HEK293 (cell line): Measurements from ENCODE around the gene SEMA7A.

Experiments used
- CTCF ChIA-PET: fragments of 350-600 bp; formaldehyde crosslinking; extraction: SDS; loops from one replicate; lab custom pipeline; 2021; ENCODE audit warnings: antibody characterized with exemption; lab: Yijun Ruan, JAX
- POLR2A ChIA-PET: fragments of 300-600 bp; formaldehyde crosslinking; extraction: SDS; loops from one replicate; lab custom pipeline; 2020; ENCODE audit warnings: antibody characterized with exemption, inconsistent platforms; lab: Yijun Ruan, JAX
- H3K27ac ChIP-seq: fragments of 200-500 bp; sonication (Bioruptor generic); 2 replicates; pipeline ENCODE4 v1.5.1; 2014; ENCODE audit warnings: low read depth, low read length, control low read depth, inconsistent platforms; ENCODE audit errors: extremely low read depth
- H3K36me3 ChIP-seq, 2 experiments: fragments of 200-500 bp in 1 of 2; sonication (Bioruptor generic) in 1 of 2; 1 replicate in 1 of 2; 2 replicates in 1 of 2; pipeline ENCODE4 v1.5.1; 2014 to 2017; ENCODE audit warnings: inconsistent platforms in 2 of 2, low read length in 2 of 2; ENCODE audit not compliant: control insufficient read depth in 2 of 2, insufficient read depth in 1 of 2
- H3K4me1 ChIP-seq: fragments of 200-500 bp; sonication (Bioruptor generic); 2 replicates; pipeline ENCODE4 v1.5.1; 2014; ENCODE audit warnings: mild to moderate bottlenecking, low read length, inconsistent platforms; ENCODE audit not compliant: control insufficient read depth, insufficient read depth
- H3K4me3 ChIP-seq: 2 replicates; pipeline ENCODE4 v1.5.1; 2011; ENCODE audit warnings: low read depth, mild to moderate bottlenecking, control low read depth, low read length, moderate library complexity
- H3K9me3 ChIP-seq: fragments of 200-500 bp; sonication (Bioruptor generic); 2 replicates; pipeline ENCODE4 v1.5.1; 2014; ENCODE audit warnings: low read depth, low read length, inconsistent platforms; ENCODE audit not compliant: control insufficient read depth, insufficient read depth
- EGR2 ChIP-seq: fragments of 450-650 bp; formaldehyde crosslinking; IDR thresholded peaks from 2 replicates; pipeline ENCODE4 v1.5.1; 2016; ENCODE audit warnings: low read depth, missing biosample characterization, missing genetic modification characterization
- GLIS1 ChIP-seq: fragments of 450-650 bp; formaldehyde crosslinking; IDR thresholded peaks from 2 replicates; pipeline ENCODE4 v1.5.1; 2016; ENCODE audit warnings: missing biosample characterization, missing genetic modification characterization
- OSR2 ChIP-seq: fragments of 450-650 bp; formaldehyde crosslinking; IDR thresholded peaks from 2 replicates; pipeline ENCODE4 v1.5.1; 2016; ENCODE audit warnings: missing biosample characterization, missing genetic modification characterization
- ZBTB17 ChIP-seq: fragments of 450-650 bp; formaldehyde crosslinking; IDR thresholded peaks from 2 replicates; pipeline ENCODE4 v1.5.1; 2016; ENCODE audit warnings: missing biosample characterization, missing genetic modification characterization
- ZFHX2 ChIP-seq: fragments of 450-650 bp; formaldehyde crosslinking; conservative IDR thresholded peaks from 2 replicates; pipeline ENCODE4 v1.5.1; 2016; ENCODE audit warnings: missing biosample characterization, missing genetic modification characterization
- ZIC2 ChIP-seq: fragments of 450-650 bp; formaldehyde crosslinking; IDR thresholded peaks from 2 replicates; pipeline ENCODE4 v1.5.1; 2016; ENCODE audit warnings: missing biosample characterization, missing genetic modification characterization
- ZNF16 ChIP-seq: fragments of 450-650 bp; formaldehyde crosslinking; IDR thresholded peaks from 2 replicates; pipeline ENCODE4 v1.5.1; 2016; ENCODE audit warnings: low read depth, missing biosample characterization, missing genetic modification characterization
- ZNF184 ChIP-seq: fragments of 450-650 bp; IDR thresholded peaks from 2 replicates; pipeline ENCODE4 v1.5.1; 2018; ENCODE audit warnings: missing biosample characterization, mild to moderate bottlenecking, missing genetic modification characterization
- ZNF239 ChIP-seq: fragments of 450-650 bp; formaldehyde crosslinking; IDR thresholded peaks from 2 replicates; pipeline ENCODE4 v1.5.1; 2016; ENCODE audit warnings: missing biosample characterization, missing genetic modification characterization
- ZNF266 ChIP-seq: fragments of 450-650 bp; formaldehyde crosslinking; IDR thresholded peaks from 2 replicates; pipeline ENCODE4 v1.5.1; 2016; ENCODE audit warnings: missing biosample characterization, missing genetic modification characterization, low read depth
- ZNF302 ChIP-seq: fragments of 450-650 bp; formaldehyde crosslinking; IDR thresholded peaks from 2 replicates; pipeline ENCODE4 v1.5.1; 2016; ENCODE audit warnings: missing biosample characterization, missing genetic modification characterization, low read depth
- ZNF514 ChIP-seq: fragments of 450-650 bp; formaldehyde crosslinking; IDR thresholded peaks from 2 replicates; pipeline ENCODE4 v1.5.1; 2016; ENCODE audit warnings: missing biosample characterization, missing genetic modification characterization
- TF ChIP-seq, protein P1 (sequence below): fragments of 450-650 bp; formaldehyde crosslinking; IDR thresholded peaks from 2 replicates; pipeline ENCODE4 v1.5.1; 2016; ENCODE audit warnings: missing biosample characterization, missing genetic modification characterization
- TF ChIP-seq, protein P2 (sequence below): fragments of 450-650 bp; formaldehyde crosslinking; IDR thresholded peaks from 2 replicates; pipeline ENCODE4 v1.5.1; 2016; ENCODE audit warnings: missing biosample characterization, missing genetic modification characterization

The SEMA7A gene

DNA sequence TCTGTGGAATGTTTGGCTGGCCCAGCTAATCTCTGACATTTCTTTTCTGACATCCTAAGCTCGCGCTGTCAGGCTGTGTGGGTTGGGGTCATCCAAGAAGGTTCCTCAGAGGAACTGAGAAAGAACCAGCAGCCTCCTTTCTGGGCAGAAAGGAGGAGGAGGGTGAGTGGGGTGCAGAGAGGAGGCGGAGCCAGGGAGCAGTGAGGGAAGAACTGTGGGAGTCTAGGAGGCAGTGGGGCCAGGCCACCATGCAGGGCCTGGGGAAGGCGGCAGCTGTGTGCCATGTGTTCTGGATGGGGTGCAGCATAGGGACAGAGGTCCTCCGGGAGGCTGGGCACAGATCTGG is 5.3 kb downstream of the SEMA7A start:
- Histone ChIP-seq H3K36me3 (no peaks in the 10 kb centered on the region), H3K4me3 (no peak overlapping the region), H3K9me3 (no peaks in the 10 kb centered on the region), H3K4me1 (no peaks in the 10 kb centered on the region), H3K27ac (no peak overlapping the region)
- CTCF ChIA-PET: interaction anchor here (0.7 to 26.4 kb wide), 3 partner anchors 10 to 50 kb away, joined by 3 to 768 read pairs (median 8); partner anchors contain the start of gene CYP11A1
- no peak for TF ChIP-seq ZNF302 (tag by site-specific recombination)
- TF ChIP-seq ZFHX2 (tag by site-specific recombination): peak; percentile 92
- peak; percentile 93 for TF ChIP-seq EGR2
- POLR2A ChIA-PET: interaction anchor here (0.6 kb wide), 1 partner anchor 50 kb away, joined by 5 read pairs; no protein-coding TSS in a partner anchor

DNA sequence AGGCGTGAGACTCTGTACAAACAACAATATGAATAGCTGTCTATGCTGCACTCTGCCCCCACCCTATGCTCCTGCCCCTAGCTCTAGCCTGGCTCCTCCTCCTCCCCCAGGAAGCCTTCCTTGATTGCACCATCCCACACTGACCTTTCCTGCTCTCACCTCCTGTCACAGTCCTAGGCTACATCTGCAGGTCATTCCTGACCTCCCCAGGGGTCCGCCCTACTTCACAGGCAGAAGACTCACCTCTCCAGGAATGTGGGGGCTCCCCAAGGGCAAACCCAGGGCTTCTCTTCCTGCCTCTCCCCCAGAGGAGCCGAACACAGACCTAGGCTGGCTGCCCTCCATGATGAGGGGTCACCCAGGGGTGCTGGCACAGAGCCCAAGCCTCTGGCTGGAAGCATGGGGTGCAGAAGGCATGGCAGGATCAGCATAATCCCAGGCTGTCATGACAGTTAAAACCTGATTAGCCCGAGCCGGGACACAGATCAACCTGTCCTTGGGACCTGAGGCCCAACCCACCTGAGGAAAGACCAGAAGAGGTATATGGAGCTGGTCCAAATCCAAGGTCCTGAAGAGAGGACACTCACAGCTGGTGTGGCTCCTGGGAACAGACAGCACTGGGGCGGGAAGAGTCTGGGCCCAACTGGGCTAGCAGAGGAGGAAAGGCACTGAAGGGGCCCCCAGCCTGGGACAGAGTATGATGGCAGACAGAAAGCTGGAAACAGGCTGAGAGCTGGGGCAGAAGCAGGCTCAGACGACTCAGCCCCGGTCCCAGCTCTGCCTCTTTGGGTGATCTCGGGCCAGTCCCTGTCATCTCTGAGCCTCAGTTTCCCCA is 5.9 kb downstream of the SEMA7A start:
- TF ChIP-seq ZIC2 (tag by site-specific recombination) (peak; percentile 77), ZNF184 (no peak), GLIS1 (tag by site-specific recombination) (peak; percentile 32)
- ChIA-PET POLR2A (interaction anchor here (1.2 kb wide), 1 partner anchor 33 kb away, joined by 6 read pairs; the partner anchor contains the start of gene UBL7), CTCF (interaction anchor here (0.7 to 26.4 kb wide), 8 partner anchors 9 to 341 kb away, joined by 3 to 768 read pairs (median 3); partner anchors contain the start of gene CYP11A1)
- no peaks in the 10 kb centered on the region for H3K36me3 ChIP-seq
- H3K9me3 ChIP-seq: no peaks in the 10 kb centered on the region
- H3K4me1 ChIP-seq: no peaks in the 10 kb centered on the region
- H3K27ac ChIP-seq: no peak overlapping the region
- H3K4me3 ChIP-seq: no peak overlapping the region

DNA sequence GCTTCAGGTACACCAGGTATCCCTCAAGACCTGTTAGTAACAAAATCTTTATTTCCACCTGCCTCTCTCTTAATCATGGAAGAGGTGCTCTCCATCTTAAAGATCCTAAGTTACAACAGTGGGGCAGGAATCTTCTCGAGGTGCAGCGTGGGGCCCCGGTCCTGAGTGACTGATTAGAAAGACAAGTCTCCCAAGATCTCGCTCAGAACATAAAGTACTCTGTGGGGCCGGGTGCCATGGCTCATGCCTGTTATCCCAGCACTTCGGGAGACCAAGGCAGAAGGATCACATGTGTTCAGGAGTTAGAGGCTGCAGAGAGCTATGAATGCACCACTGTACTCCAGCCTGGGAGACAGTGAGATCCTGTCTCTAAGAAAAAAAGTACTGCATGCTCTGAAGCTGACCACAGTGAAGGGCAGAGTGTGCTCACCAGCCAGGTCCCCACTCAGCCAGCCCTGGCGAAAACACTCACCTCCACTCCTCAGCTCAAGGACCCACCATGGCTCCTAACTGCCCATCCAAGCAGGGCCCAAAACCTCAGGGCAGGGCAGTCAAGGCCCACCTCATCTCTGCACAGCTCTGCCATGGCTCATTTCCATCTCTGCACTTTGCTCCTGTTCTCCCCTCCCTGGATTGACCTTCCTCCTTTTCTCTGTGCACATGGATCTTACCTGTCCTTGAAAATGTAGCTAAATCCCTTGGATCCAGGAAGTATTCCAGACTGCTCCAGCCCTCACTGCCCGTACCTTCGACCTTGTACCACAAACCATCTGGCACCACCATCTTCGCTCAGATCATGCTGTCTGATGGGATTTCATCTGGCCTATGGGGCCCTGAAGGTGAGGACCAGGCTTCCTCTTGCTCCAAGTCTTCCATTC is 7.1 kb downstream of the SEMA7A start:
- no peak for TF ChIP-seq OSR2 (tag by site-specific recombination)
- TF ChIP-seq ZNF239 (tag by site-specific recombination): no peak
- TF ChIP-seq ZBTB17 (tag by site-specific recombination): peak; percentile 38; the same call in 1 of the 2 replicates
- TF ChIP-seq, protein P1, sequence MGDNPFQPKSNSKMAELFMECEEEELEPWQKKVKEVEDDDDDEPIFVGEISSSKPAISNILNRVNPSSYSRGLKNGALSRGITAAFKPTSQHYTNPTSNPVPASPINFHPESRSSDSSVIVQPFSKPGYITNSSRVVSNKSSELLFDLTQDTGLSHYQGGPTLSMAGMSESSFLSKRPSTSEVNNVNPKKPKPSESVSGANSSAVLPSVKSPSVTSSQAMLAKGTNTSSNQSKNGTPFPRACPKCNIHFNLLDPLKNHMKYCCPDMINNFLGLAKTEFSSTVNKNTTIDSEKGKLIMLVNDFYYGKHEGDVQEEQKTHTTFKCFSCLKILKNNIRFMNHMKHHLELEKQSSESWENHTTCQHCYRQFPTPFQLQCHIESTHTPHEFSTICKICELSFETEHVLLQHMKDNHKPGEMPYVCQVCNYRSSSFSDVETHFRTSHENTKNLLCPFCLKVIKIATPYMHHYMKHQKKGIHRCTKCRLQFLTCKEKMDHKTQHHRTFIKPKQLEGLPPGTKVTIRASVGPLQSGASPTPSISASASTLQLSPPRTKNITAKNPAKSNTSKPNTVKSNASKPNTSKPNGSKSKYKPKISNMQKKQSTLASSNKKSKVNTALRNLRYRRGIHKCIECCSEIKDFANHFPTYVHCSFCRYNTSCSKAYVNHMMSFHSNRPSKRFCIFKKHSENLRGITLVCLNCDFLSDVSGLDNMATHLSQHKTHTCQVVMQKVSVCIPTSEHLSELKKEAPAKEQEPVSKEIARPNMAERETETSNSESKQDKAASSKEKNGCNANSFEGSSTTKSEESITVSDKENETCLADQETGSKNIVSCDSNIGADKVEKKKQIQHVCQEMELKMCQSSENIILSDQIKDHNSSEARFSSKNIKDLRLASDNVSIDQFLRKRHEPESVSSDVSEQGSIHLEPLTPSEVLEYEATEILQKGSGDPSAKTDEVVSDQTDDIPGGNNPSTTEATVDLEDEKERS: no peak
- TF ChIP-seq, protein P2, sequence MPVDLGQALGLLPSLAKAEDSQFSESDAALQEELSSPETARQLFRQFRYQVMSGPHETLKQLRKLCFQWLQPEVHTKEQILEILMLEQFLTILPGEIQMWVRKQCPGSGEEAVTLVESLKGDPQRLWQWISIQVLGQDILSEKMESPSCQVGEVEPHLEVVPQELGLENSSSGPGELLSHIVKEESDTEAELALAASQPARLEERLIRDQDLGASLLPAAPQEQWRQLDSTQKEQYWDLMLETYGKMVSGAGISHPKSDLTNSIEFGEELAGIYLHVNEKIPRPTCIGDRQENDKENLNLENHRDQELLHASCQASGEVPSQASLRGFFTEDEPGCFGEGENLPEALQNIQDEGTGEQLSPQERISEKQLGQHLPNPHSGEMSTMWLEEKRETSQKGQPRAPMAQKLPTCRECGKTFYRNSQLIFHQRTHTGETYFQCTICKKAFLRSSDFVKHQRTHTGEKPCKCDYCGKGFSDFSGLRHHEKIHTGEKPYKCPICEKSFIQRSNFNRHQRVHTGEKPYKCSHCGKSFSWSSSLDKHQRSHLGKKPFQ (tag by site-specific recombination): no peak
- TF ChIP-seq ZNF514 (tag by site-specific recombination): no peak
- peak; percentile 79 for TF ChIP-seq ZNF16
- peak; percentile 78; the same call in 1 of the 2 replicates for TF ChIP-seq ZNF266 (tag by site-specific recombination)
- Histone ChIP-seq H3K9me3 (no peaks in the 10 kb centered on the region), H3K4me1 (no peaks in the 10 kb centered on the region), H3K4me3 (no peak overlapping the region), H3K27ac (no peak overlapping the region), H3K36me3 (no peaks in the 10 kb centered on the region)
- POLR2A ChIA-PET: interaction anchor here (1.2 kb wide), 1 partner anchor 35 kb away, joined by 6 read pairs; the partner anchor contains the start of gene UBL7
- CTCF ChIA-PET: interaction anchor here (0.5 to 26.4 kb wide), 10 partner anchors 10 to 462 kb away, joined by 3 to 768 read pairs (median 3); partner anchors contain the start of gene CYP11A1
